Karpas-422 (cell line): ENCODE measurements around the gene SCGB1A1. TPM values are rescaled to one million over a fixed set of nuclear protein-coding genes. Genes with fewer than 3 reads are reported as not detected.

Experiments used
- DNase-seq: peaks from one replicate; pipeline ENCODE4 v3.0.0-alpha.2; 2015
- H2AFZ ChIP-seq: fragments of 200-600 bp; sonication (generic); 2 replicates; pipeline ENCODE4 v1.6.1; 2014; ENCODE audit warnings: antibody characterized with exemption, low read length, mixed read lengths
- H3K27ac ChIP-seq: fragments of 200-600 bp; sonication (generic); 2 replicates; pipeline ENCODE4 v1.5.1; 2014; ENCODE audit warnings: mild to moderate bottlenecking, low read length, moderate library complexity
- H3K27me3 ChIP-seq: fragments of 200-600 bp; sonication (generic); 2 replicates; pipeline ENCODE4 v1.6.1; 2014; ENCODE audit warnings: low read length, mixed read lengths
- H3K36me3 ChIP-seq: fragments of 200-600 bp; sonication (generic); 2 replicates; pipeline ENCODE4 v1.6.1; 2014; ENCODE audit warnings: low read length, mixed read lengths; ENCODE audit not compliant: insufficient read depth
- H3K4me1 ChIP-seq: fragments of 200-600 bp; sonication (generic); 2 replicates; pipeline ENCODE4 v1.6.1; 2014; ENCODE audit warnings: mild to moderate bottlenecking, low read length, mixed read lengths
- H3K4me2 ChIP-seq: fragments of 200-600 bp; sonication (generic); 2 replicates; pipeline ENCODE4 v1.6.1; 2014; ENCODE audit warnings: low read length, low read depth, mild to moderate bottlenecking; ENCODE audit not compliant: poor library complexity, severe bottlenecking
- H3K4me3 ChIP-seq: fragments of 200-600 bp; sonication (generic); 2 replicates; pipeline ENCODE4 v1.5.1; 2014; ENCODE audit warnings: mild to moderate bottlenecking, antibody characterized with exemption, low read length, mixed read lengths
- H3K79me2 ChIP-seq: fragments of 200-600 bp; sonication (generic); 2 replicates; pipeline ENCODE4 v1.6.1; 2014; ENCODE audit warnings: mild to moderate bottlenecking, low read length, mixed read lengths
- H3K9ac ChIP-seq: fragments of 200-600 bp; sonication (generic); 2 replicates; pipeline ENCODE4 v1.6.0; 2014; ENCODE audit warnings: low read length
- H3K9me2 ChIP-seq: fragments of 200-600 bp; sonication (generic), shearing (Covaris generic); replicated peaks from 2 replicates; pipeline ENCODE4 v1.6.0; 2014; ENCODE audit warnings: mild to moderate bottlenecking, low read length, moderate library complexity; ENCODE audit not compliant: insufficient read depth
- H3K9me3 ChIP-seq: fragments of 300-700, 200-600 bp; sonication (generic); 2 replicates; pipeline ENCODE4 v1.6.1; 2014; ENCODE audit warnings: low read length, mixed read lengths
- H4K20me1 ChIP-seq: fragments of 200-600 bp; sonication (generic); 2 replicates; pipeline ENCODE4 v1.6.1; 2014; ENCODE audit warnings: mild to moderate bottlenecking, antibody characterized with exemption, low read length, low read depth; ENCODE audit not compliant: insufficient read depth
- total RNA-seq: library from RNA; depleted of rRNA; stranded (reverse); fragments of >200 nt; shearing (Covaris generic); gene quantifications from 2 replicates; pipeline ENCODE4 v1.2.3, GENCODE V29; 2014; ENCODE audit warnings: low replicate concordance

Gene SCGB1A1
- total RNA-seq, 1 experiment from 2014 or later, result not detected

- Histone ChIP-seq H3K9me3 (no peaks in the 10 kb centered on the region), H3K4me2 (no peak overlapping the region), H4K20me1 (no peaks in the 10 kb centered on the region), H3K79me2 (no peaks in the 10 kb centered on the region), H3K27ac (no peak overlapping the region), H3K27me3 (no peaks in the 10 kb centered on the region), H2AFZ (no peak overlapping the region), H3K36me3 (no peaks in the 10 kb centered on the region), H3K4me1 (no peaks in the 10 kb centered on the region; the same call in 1 of the 2 replicates), H3K9ac (no peak overlapping the region), H3K4me3 (no peak overlapping the region), H3K9me2 (no peaks in the 10 kb centered on the region)
- DNase-seq, result no peak
These were observed 43.7 kb downstream of the SCGB1A1 start for GRCh38 chr11:62462508-62462892.

GRCh38 chr11:62463121-62463542 lies 44.3 kb downstream of the SCGB1A1 start:
- Histone ChIP-seq H3K27ac (no peak overlapping the region), H4K20me1 (no peaks in the 10 kb centered on the region), H3K79me2 (no peaks in the 10 kb centered on the region), H3K4me1 (no peaks in the 10 kb centered on the region; the same call in 1 of the 2 replicates), H2AFZ (no peak overlapping the region), H3K9me3 (no peaks in the 10 kb centered on the region), H3K27me3 (no peaks in the 10 kb centered on the region), H3K4me3 (no peak overlapping the region), H3K36me3 (no peaks in the 10 kb centered on the region), H3K4me2 (no peak overlapping the region), H3K9ac (no peak overlapping the region), H3K9me2 (no peaks in the 10 kb centered on the region)
- DNase-seq, result no peak

GRCh38 chr11:62464655-62465054 lies 45.8 kb downstream of the SCGB1A1 start:
- no peak overlapping the region for H2AFZ ChIP-seq
- H3K79me2 ChIP-seq, result no peaks in the 10 kb centered on the region
- DNase-seq, result no peak

GRCh38 chr11:62466444-62466843 lies 47.6 kb downstream of the SCGB1A1 start:
- Histone ChIP-seq H3K79me2 (no peaks in the 10 kb centered on the region), H2AFZ (no peak overlapping the region), H3K4me2 (no peak overlapping the region), H4K20me1 (no peaks in the 10 kb centered on the region), H3K4me1 (no peaks in the 10 kb centered on the region; the same call in 1 of the 2 replicates), H3K36me3 (no peaks in the 10 kb centered on the region), H3K9me3 (no peaks in the 10 kb centered on the region), H3K4me3 (no peak overlapping the region), H3K27ac (no peak overlapping the region), H3K9ac (no peak overlapping the region), H3K9me2 (no peaks in the 10 kb centered on the region), H3K27me3 (no peaks in the 10 kb centered on the region)
- DNase-seq, result no peak

More at GRCh38 chr11:62464655-62465054, 45.8 kb downstream of the SCGB1A1 start:
- H3K4me2 ChIP-seq, result no peak overlapping the region
- no peaks in the 10 kb centered on the region for H3K27me3 ChIP-seq
- no peaks in the 10 kb centered on the region for H3K9me2 ChIP-seq
- no peaks in the 10 kb centered on the region; the same call in 1 of the 2 replicates for H3K4me1 ChIP-seq
- H3K4me3 ChIP-seq, result no peak overlapping the region
- H3K27ac ChIP-seq, result no peak overlapping the region
- H3K9me3 ChIP-seq, result no peaks in the 10 kb centered on the region
- no peaks in the 10 kb centered on the region for H3K36me3 ChIP-seq
- no peak overlapping the region for H3K9ac ChIP-seq
- H4K20me1 ChIP-seq, result no peaks in the 10 kb centered on the region

- DNase-seq, result no peak
- no peak overlapping the region for H3K9ac ChIP-seq
- no peaks in the 10 kb centered on the region; the same call in 1 of the 2 replicates for H3K4me1 ChIP-seq
- no peaks in the 10 kb centered on the region for H3K27me3 ChIP-seq
- no peak overlapping the region for H3K4me2 ChIP-seq
- no peaks in the 10 kb centered on the region for H3K9me2 ChIP-seq
- H3K27ac ChIP-seq, result no peak overlapping the region
- no peaks in the 10 kb centered on the region for H3K36me3 ChIP-seq
- H3K9me3 ChIP-seq, result no peaks in the 10 kb centered on the region
- H3K79me2 ChIP-seq, result no peaks in the 10 kb centered on the region
- no peak overlapping the region for H2AFZ ChIP-seq
- H3K4me3 ChIP-seq, result no peak overlapping the region
- no peaks in the 10 kb centered on the region for H4K20me1 ChIP-seq
These were observed 49.7 kb downstream of the SCGB1A1 start for GRCh38 chr11:62468577-62468976.

- no peaks in the 10 kb centered on the region for H3K9me3 ChIP-seq
- no peaks in the 10 kb centered on the region for H3K79me2 ChIP-seq
- no peaks in the 10 kb centered on the region for H3K27me3 ChIP-seq
- H3K36me3 ChIP-seq, result no peaks in the 10 kb centered on the region
- H3K4me3 ChIP-seq, result no peak overlapping the region
- H3K4me2 ChIP-seq, result no peak overlapping the region
- H3K9me2 ChIP-seq, result no peaks in the 10 kb centered on the region
- no peak overlapping the region for H3K9ac ChIP-seq
- no peaks in the 10 kb centered on the region for H4K20me1 ChIP-seq
- no peaks in the 10 kb centered on the region for H3K4me1 ChIP-seq
- DNase-seq, result no peak
- no peak overlapping the region for H3K27ac ChIP-seq
- no peak overlapping the region for H2AFZ ChIP-seq
These were observed 52.8 kb downstream of the SCGB1A1 start for GRCh38 chr11:62471603-62472002.

- Histone ChIP-seq H2AFZ (no peak overlapping the region), H3K4me1 (no peaks in the 10 kb centered on the region), H3K27ac (no peak overlapping the region), H3K9me2 (no peaks in the 10 kb centered on the region), H3K36me3 (no peaks in the 10 kb centered on the region), H3K4me3 (no peak overlapping the region), H4K20me1 (no peaks in the 10 kb centered on the region), H3K79me2 (no peaks in the 10 kb centered on the region), H3K9me3 (no peaks in the 10 kb centered on the region), H3K27me3 (no peaks in the 10 kb centered on the region), H3K9ac (no peak overlapping the region), H3K4me2 (no peak overlapping the region)
- no peak for DNase-seq
These were observed 53.4 kb downstream of the SCGB1A1 start for GRCh38 chr11:62472063-62472884.
